Neuronal stem cell (in vitro differentiated cells): ENCODE data around the gene TXNDC12.

Source experiments
- DNase-seq: peaks from one replicate; pipeline ENCODE4 v3.0.0-alpha.2; 2013; ENCODE audit warnings: low spot score
- H2AFZ ChIP-seq: one replicate; pipeline ENCODE4 v1.6.1; 2013; ENCODE audit warnings: mild to moderate bottlenecking, low read length, inconsistent platforms
- H2AK5ac ChIP-seq: 2 replicates; pipeline ENCODE4 v1.6.1; 2013; ENCODE audit warnings: low read depth, mild to moderate bottlenecking, inconsistent platforms, low read length, moderate library complexity, mixed read lengths
- H2BK120ac ChIP-seq: 2 replicates; pipeline ENCODE4 v1.6.1; 2013; ENCODE audit warnings: low read depth, mild to moderate bottlenecking, inconsistent platforms, low read length, moderate library complexity, mixed read lengths
- H2BK12ac ChIP-seq: one replicate; pipeline ENCODE4 v1.6.1; 2013; ENCODE audit warnings: low read length, inconsistent platforms
- H2BK15ac ChIP-seq: 2 replicates; pipeline ENCODE4 v1.6.1; 2013; ENCODE audit warnings: mild to moderate bottlenecking, low read length, inconsistent platforms, mixed read lengths
- H2BK5ac ChIP-seq: one replicate; pipeline ENCODE4 v1.6.1; 2013; ENCODE audit warnings: inconsistent platforms, mild to moderate bottlenecking, low read length, moderate library complexity
- H3K14ac ChIP-seq: one replicate; pipeline ENCODE4 v1.6.1; 2013; ENCODE audit warnings: low read length, inconsistent platforms
- H3K18ac ChIP-seq: 2 replicates; pipeline ENCODE4 v1.6.1; 2013; ENCODE audit warnings: low read length, inconsistent platforms
- H3K23ac ChIP-seq: 2 replicates; pipeline ENCODE4 v1.6.1; 2013; ENCODE audit warnings: low read depth, mild to moderate bottlenecking, mixed read lengths, low read length, inconsistent platforms; ENCODE audit not compliant: poor library complexity
- H3K27ac ChIP-seq: replicated peaks from 3 replicates; pipeline ENCODE4 v1.5.1; 2013; ENCODE audit warnings: low read length, inconsistent platforms
- H3K27me3 ChIP-seq, 3 experiments: 2 replicates each; pipeline ENCODE4 v1.6.1; 2013; ENCODE audit warnings: low read length in 3 of 3, mild to moderate bottlenecking in 2 of 3, inconsistent platforms in 1 of 3, low read depth in 1 of 3, mixed read lengths in 1 of 3, moderate library complexity in 1 of 3; ENCODE audit not compliant: control insufficient read depth in 3 of 3, insufficient read depth in 3 of 3
- H3K36me3 ChIP-seq, 2 donors: replicated peaks in 1 of 2; 2 replicates each; pipeline ENCODE4 v1.6.1; 2013; ENCODE audit warnings: low read length in 2 of 2; ENCODE audit not compliant: control insufficient read depth in 2 of 2, insufficient read depth in 2 of 2
- H3K4ac ChIP-seq: 2 replicates; pipeline ENCODE4 v1.6.1; 2013; ENCODE audit warnings: inconsistent platforms, mild to moderate bottlenecking, low read length, moderate library complexity
- H3K4me1 ChIP-seq, 2 donors: 1 replicate in 1 of 2; 2 replicates in 1 of 2; pipeline ENCODE4 v1.6.1; 2013; ENCODE audit warnings: low read length in 2 of 2, low read depth in 1 of 2; ENCODE audit not compliant: control insufficient read depth in 2 of 2, insufficient read depth in 1 of 2
- H3K4me2 ChIP-seq: one replicate; pipeline ENCODE4 v1.6.1; 2013; ENCODE audit warnings: mild to moderate bottlenecking, low read length, inconsistent platforms; ENCODE audit not compliant: insufficient read depth, poor library complexity, severe bottlenecking
- H3K4me3 ChIP-seq, 2 donors: 2 replicates each; pipeline ENCODE4 v1.5.1; 2013; ENCODE audit warnings: low read length in 2 of 2, mild to moderate bottlenecking in 2 of 2, inconsistent platforms in 1 of 2, moderate library complexity in 1 of 2
- H3K79me1 ChIP-seq: one replicate; pipeline ENCODE4 v1.6.1; 2013; ENCODE audit warnings: low read depth, mild to moderate bottlenecking, inconsistent platforms, low read length, moderate library complexity
- H3K9ac ChIP-seq: one replicate; pipeline ENCODE4 v1.6.1; 2013; ENCODE audit warnings: mild to moderate bottlenecking, low read depth, low read length, inconsistent platforms; ENCODE audit not compliant: poor library complexity
- H3K9me3 ChIP-seq, 2 donors: replicated peaks in 1 of 2; 2 replicates each; pipeline versions ENCODE3 to v1.6.1; 2013; ENCODE audit warnings: low read length in 2 of 2, mild to moderate bottlenecking in 2 of 2, inconsistent platforms in 1 of 2, low read depth in 1 of 2, mixed read lengths in 1 of 2, moderate library complexity in 1 of 2; ENCODE audit not compliant: control insufficient read depth in 2 of 2, insufficient read depth in 1 of 2
- H4K8ac ChIP-seq: one replicate; pipeline ENCODE4 v1.6.1; 2013; ENCODE audit warnings: low read depth, mild to moderate bottlenecking, inconsistent platforms, low read length, moderate library complexity
- H4K91ac ChIP-seq: one replicate; pipeline ENCODE4 v1.6.1; 2013; ENCODE audit warnings: low read length, low read depth, mild to moderate bottlenecking, inconsistent platforms; ENCODE audit not compliant: poor library complexity
- WGBS, 2 donors: extraction: QIAGEN DNeasy Blood & Tissue Kit; methylation state at CpG; one replicate each; pipeline ENCODE4 v1.1.7; 2013; ENCODE audit warnings: missing lambda C conversion rate in 2 of 2, mixed read lengths in 1 of 2; ENCODE audit not compliant: insufficient read length in 2 of 2, insufficient replicate concordance in 1 of 2; ENCODE audit errors: extremely low coverage in 2 of 2; 5-methylcytosine and 5-hydroxymethylcytosine counted together

TXNDC12 gene

GRCh38 chr1:51982161-51982560 is 72.8 kb downstream of the TXNDC12 start:
- Histone ChIP-seq H2BK120ac (no peak overlapping the region), H4K91ac (no peak overlapping the region), H4K8ac (no peak overlapping the region), H3K9me3 (peaks cover 0 to 2% of the 10 kb centered on the region in 2 donors), H3K4me3 (no peak overlapping the region), H3K27ac (no peak overlapping the region), H2AK5ac (no peak overlapping the region), H3K4ac (no peak overlapping the region), H3K36me3 (no peaks in the 10 kb centered on the region), H3K9ac (no peak overlapping the region), H2BK5ac (no peak overlapping the region), H2AFZ (no peak overlapping the region), H2BK15ac (no peak overlapping the region), H3K27me3 (peaks cover 0 to 18% (median 0%) of the 10 kb centered on the region in 3 experiments), H3K4me1 (no peaks in the 10 kb centered on the region), H3K79me1 (no peaks in the 10 kb centered on the region), H2BK12ac (no peak overlapping the region), H3K4me2 (no peak overlapping the region), H3K14ac (no peak overlapping the region), H3K23ac (no peak overlapping the region), H3K18ac (no peak overlapping the region)
- no CpG with 5 or more reads among the region's 3 CpGs for WGBS, 2 donors
- DNase-seq: no peak

DNA sequence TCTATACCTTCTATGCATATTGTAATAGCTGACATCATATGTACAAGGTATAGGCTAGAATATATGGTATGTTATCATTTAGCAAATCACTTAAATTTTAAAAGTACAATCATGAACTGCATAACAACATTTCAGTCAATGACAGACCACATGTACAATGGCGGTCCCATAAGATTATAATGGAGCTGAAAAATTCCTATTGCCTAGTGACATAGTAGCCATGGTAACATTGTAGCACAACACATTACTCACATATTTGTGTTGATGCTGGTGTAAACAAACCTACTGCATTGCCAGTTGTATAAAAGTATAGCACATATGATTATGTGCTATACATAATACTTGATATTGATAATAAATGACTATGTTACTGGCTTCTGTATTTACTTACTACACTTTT is 73.4 kb downstream of the TXNDC12 start:
- no peak overlapping the region for H3K14ac ChIP-seq
- no peak overlapping the region for H3K9ac ChIP-seq
- H2BK12ac ChIP-seq: no peak overlapping the region
- H4K91ac ChIP-seq: no peak overlapping the region
- no peaks in the 10 kb centered on the region for H3K36me3 ChIP-seq
- peaks cover 0 to 2% of the 10 kb centered on the region in 2 donors for H3K9me3 ChIP-seq
- no peak overlapping the region for H2BK15ac ChIP-seq
- no peak overlapping the region for H3K23ac ChIP-seq
- H3K79me1 ChIP-seq: no peaks in the 10 kb centered on the region
- no peak overlapping the region for H3K4me3 ChIP-seq
- H3K4me1 ChIP-seq: no peaks in the 10 kb centered on the region
- H2BK5ac ChIP-seq: no peak overlapping the region
- no peak overlapping the region for H2AFZ ChIP-seq
- H3K27me3 ChIP-seq: peaks cover 0 to 12% (median 0%) of the 10 kb centered on the region in 3 experiments
- H2AK5ac ChIP-seq: no peak overlapping the region
- H3K4ac ChIP-seq: no peak overlapping the region
- DNase-seq: no peak
- H2BK120ac ChIP-seq: no peak overlapping the region
- H3K4me2 ChIP-seq: no peak overlapping the region
- no peak overlapping the region for H3K18ac ChIP-seq
- H3K27ac ChIP-seq: no peak overlapping the region
- no CpG with 5 or more reads among the region's 1 CpG for whole genome bisulfite sequencing, 2 donors
- H4K8ac ChIP-seq: no peak overlapping the region

DNA sequence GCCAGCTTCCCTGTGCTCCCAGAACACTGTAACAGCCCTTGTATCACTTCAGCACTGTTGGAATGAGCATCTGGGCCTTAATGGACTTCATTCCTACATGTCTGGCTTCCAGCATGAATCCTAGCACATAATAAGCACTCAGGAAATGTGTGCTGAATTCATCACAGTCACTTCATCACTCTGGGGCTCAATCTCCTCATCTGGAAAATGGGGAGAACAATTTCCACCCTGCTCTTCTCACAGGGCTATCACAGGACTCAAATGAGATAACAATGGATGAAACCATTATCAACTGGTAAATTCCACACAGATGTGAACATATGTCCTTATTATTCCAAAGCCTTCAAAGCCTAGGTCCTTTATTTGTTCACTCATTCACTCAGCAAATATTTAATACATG is 76.9 kb downstream of the TXNDC12 start:
- H3K9me3 ChIP-seq: peaks cover 0 to 2% of the 10 kb centered on the region in 2 donors
- no peak overlapping the region for H2AFZ ChIP-seq
- H2BK5ac ChIP-seq: no peak overlapping the region
- H3K27me3 ChIP-seq: no peaks in the 10 kb centered on the region
- H2BK15ac ChIP-seq: no peak overlapping the region
- H3K14ac ChIP-seq: no peak overlapping the region
- no peak overlapping the region for H3K18ac ChIP-seq
- H3K4me2 ChIP-seq: no peak overlapping the region
- no peak overlapping the region for H3K4ac ChIP-seq
- H3K4me3 ChIP-seq: no peak overlapping the region
- DNase-seq: no peak
- H3K9ac ChIP-seq: no peak overlapping the region
- peaks cover 0 to 2% of the 10 kb centered on the region in 2 donors for H3K36me3 ChIP-seq
- H4K8ac ChIP-seq: no peak overlapping the region
- no peak overlapping the region for H3K23ac ChIP-seq
- peaks cover 0 to 2% of the 10 kb centered on the region in 2 donors for H3K4me1 ChIP-seq
- no peak overlapping the region for H3K27ac ChIP-seq
- no peak overlapping the region for H4K91ac ChIP-seq
- no peaks in the 10 kb centered on the region for H3K79me1 ChIP-seq
- no peak overlapping the region for H2BK120ac ChIP-seq
- H2AK5ac ChIP-seq: no peak overlapping the region
- H2BK12ac ChIP-seq: no peak overlapping the region

DNA sequence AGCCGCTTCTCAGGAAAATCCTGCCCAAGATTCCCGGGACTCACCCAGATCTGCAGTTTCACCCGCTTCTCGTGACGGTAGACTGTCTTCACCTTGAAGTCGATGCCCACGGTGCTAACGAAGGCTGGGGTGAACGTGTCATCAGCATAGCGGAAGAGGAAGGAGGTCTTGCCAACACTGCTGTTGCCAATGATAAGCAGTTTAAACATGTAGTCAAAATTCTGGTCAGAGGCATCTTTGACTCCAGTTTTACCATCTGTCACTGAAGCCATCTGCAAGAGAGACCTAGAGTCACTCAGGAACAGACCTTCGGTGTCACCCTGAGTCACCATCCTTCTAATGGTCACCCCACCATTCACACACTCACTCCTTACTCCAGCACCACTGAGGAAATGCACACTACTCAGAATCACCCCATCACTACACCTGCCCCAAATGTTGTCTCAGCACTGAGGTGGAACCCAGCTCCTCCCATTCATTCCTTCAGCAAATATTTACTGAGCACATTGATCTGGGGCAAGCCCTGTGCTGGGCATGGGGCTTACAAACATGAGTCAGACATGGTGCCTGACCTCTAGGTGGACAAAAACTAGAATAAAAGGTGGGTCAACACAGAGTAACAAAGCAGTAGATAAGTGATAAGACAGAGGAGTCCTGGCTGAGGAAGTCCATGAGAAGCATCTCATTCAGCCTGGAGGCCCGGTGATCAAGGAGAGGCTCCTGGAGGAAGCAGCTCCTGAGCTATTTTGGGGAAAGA is 78.0 kb downstream of the TXNDC12 start:
- no peak overlapping the region for H2BK5ac ChIP-seq
- H2AFZ ChIP-seq: no peak overlapping the region
- H4K8ac ChIP-seq: no peak overlapping the region
- H2AK5ac ChIP-seq: no peak overlapping the region
- H3K4me3 ChIP-seq: no peak overlapping the region
- H3K4me2 ChIP-seq: no peak overlapping the region
- no peak for DNase-seq
- H3K4me1 ChIP-seq: peaks cover 0 to 2% of the 10 kb centered on the region in 2 donors
- no peak overlapping the region for H3K4ac ChIP-seq
- no peak overlapping the region for H2BK120ac ChIP-seq
- H3K18ac ChIP-seq: no peak overlapping the region
- H2BK12ac ChIP-seq: no peak overlapping the region
- no CpG with 5 or more reads among the region's 12 CpGs for WGBS, 2 donors
- H4K91ac ChIP-seq: no peak overlapping the region
- no peak overlapping the region for H3K27ac ChIP-seq
- peaks cover 0 to 2% of the 10 kb centered on the region in 2 donors for H3K9me3 ChIP-seq
- no peak overlapping the region for H2BK15ac ChIP-seq
- H3K27me3 ChIP-seq: no peaks in the 10 kb centered on the region
- peaks cover 0 to 2% of the 10 kb centered on the region in 2 donors for H3K36me3 ChIP-seq
- no peak overlapping the region for H3K14ac ChIP-seq
- H3K9ac ChIP-seq: no peak overlapping the region
- H3K23ac ChIP-seq: no peak overlapping the region
- H3K79me1 ChIP-seq: no peaks in the 10 kb centered on the region
